ENCODE data around the gene ELAC2.

ELAC2 gene

DNA sequence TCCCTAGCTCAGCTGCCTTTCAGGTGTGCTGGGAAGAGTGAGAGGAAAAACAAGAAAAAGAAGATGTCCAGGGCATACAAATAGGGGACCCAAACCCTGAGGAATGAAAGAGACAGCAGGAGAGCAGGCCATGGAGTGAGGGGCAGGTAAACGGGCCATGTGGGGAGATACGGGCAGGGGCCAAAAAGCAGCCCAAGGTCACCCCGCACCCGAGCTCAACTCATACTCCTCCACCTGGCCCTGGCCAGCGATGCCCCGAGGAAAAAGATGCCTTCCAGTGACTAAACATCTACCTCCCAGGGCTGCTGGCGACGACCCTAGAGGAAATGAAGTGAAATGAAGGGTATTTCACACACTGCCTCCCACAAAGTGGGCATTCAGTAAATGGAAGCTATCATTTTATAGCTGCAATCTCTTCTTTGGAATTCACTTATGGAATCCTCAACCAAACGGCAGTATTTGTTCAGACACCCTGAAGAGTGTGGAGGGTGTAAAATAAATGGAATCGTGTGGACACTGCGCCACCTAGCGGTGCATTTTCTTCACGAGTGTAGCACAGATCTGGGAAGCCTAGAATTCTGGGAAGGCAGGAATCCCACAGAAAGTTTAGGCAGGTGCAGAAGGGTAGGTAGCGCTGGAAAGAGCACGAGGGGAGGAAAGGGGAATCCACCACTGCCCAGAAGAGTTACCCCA is 14.9 kb downstream of the ELAC2 start:
- no peak overlapping the region for H3K27ac ChIP-seq
- H3K9ac ChIP-seq, result no peak overlapping the region
- no peak overlapping the region for H2AFZ ChIP-seq (ENCODE audit: low read depth)
- no peak overlapping the region for H3K4me2 ChIP-seq
- H4K20me1 ChIP-seq (ENCODE audit: insufficient read depth), result no peaks in the 10 kb centered on the region
- TF ChIP-seq, protein P1, sequence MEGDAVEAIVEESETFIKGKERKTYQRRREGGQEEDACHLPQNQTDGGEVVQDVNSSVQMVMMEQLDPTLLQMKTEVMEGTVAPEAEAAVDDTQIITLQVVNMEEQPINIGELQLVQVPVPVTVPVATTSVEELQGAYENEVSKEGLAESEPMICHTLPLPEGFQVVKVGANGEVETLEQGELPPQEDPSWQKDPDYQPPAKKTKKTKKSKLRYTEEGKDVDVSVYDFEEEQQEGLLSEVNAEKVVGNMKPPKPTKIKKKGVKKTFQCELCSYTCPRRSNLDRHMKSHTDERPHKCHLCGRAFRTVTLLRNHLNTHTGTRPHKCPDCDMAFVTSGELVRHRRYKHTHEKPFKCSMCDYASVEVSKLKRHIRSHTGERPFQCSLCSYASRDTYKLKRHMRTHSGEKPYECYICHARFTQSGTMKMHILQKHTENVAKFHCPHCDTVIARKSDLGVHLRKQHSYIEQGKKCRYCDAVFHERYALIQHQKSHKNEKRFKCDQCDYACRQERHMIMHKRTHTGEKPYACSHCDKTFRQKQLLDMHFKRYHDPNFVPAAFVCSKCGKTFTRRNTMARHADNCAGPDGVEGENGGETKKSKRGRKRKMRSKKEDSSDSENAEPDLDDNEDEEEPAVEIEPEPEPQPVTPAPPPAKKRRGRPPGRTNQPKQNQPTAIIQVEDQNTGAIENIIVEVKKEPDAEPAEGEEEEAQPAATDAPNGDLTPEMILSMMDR (conservative IDR thresholded peaks at IDR 0.05; ENCODE audit: low read depth, low read length), result peak; percentile 69
- no peaks in the 10 kb centered on the region for H3K79me2 ChIP-seq (ENCODE audit: insufficient read depth, low read depth)
- no peaks in the 10 kb centered on the region for H3K27me3 ChIP-seq (ENCODE audit: insufficient read depth, low read depth)
- H3K4me1 ChIP-seq (ENCODE audit: low read depth, poor library complexity, severe bottlenecking), result no peaks in the 10 kb centered on the region
- H3K36me3 ChIP-seq (ENCODE audit: insufficient read depth), result no peaks in the 10 kb centered on the region
- no peak overlapping the region for H3K4me3 ChIP-seq (IDR thresholded peaks at IDR 0.05; ENCODE audit: insufficient read depth, low read depth, low read length)

DNA sequence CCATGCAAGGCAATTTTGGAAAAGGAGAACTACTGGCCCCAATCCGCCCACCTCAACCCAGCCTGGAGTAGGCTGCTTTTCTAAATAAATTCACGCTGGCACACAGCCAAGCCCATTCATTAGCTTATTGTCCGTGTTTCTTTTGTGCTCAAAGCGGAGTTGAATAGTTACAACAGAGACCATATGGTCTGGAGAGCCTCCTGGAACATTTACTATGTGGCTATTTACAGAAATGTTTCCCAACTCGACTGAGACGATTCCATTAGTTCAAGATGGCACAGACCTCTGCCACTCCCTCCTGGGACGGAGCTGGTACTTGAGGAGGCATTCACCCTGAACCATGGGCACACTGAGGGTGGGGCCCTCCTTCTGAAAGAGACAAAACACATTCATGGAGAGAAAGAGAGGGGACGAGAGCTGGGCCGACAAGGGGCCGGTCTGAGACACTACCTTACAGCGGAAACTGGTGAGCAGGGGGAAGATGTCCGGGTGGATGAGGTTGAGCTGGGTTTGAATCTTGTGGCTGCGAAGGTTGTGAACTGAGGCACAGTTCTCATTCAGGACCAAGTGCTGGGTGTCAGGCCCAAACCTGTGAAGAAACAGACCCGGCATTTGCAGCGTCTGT is 15.7 kb downstream of the ELAC2 start:
- Histone ChIP-seq H3K4me1 (ENCODE audit: low read depth, poor library complexity, severe bottlenecking) (no peaks in the 10 kb centered on the region), H3K27me3 (ENCODE audit: insufficient read depth, low read depth) (no peaks in the 10 kb centered on the region), H3K36me3 (ENCODE audit: insufficient read depth) (no peaks in the 10 kb centered on the region), H3K27ac (no peak overlapping the region), H3K4me3 (IDR thresholded peaks at IDR 0.05; ENCODE audit: insufficient read depth, low read depth, low read length) (no peak overlapping the region), H3K79me2 (ENCODE audit: insufficient read depth, low read depth) (no peaks in the 10 kb centered on the region), H3K9ac (no peak overlapping the region), H2AFZ (ENCODE audit: low read depth) (no peak overlapping the region), H3K4me2 (no peak overlapping the region), H4K20me1 (ENCODE audit: insufficient read depth) (no peaks in the 10 kb centered on the region)
- TF ChIP-seq, protein P1 (conservative IDR thresholded peaks at IDR 0.05; ENCODE audit: low read depth, low read length), result no peak

DNA sequence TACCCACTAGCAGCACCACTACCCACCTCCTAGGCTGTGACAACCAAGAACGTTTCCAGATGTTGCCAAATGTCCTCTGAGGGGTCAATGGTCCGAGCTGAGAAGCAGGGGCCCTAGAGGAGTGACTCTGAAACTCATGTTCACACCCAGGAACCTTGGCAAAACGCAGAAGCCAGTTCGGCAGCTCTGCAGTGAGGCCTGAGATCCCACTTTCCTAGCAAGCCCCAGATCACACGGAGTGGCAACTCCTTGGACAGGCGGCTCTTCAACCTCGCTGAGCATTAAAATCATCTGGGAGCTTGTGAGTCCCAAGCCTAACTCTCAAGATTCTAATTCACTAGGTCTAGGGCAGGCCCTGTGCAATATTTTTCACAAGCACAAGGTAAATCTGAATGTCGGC is 17.3 kb downstream of the ELAC2 start:
- H3K4me2 ChIP-seq, result no peak overlapping the region
- no peak overlapping the region for H3K4me3 ChIP-seq (IDR thresholded peaks at IDR 0.05; ENCODE audit: insufficient read depth, low read depth, low read length)
- no peak overlapping the region for H3K9ac ChIP-seq
- no peaks in the 10 kb centered on the region for H3K79me2 ChIP-seq (ENCODE audit: insufficient read depth, low read depth)
- H4K20me1 ChIP-seq (ENCODE audit: insufficient read depth), result no peaks in the 10 kb centered on the region
- TF ChIP-seq, protein P1 (conservative IDR thresholded peaks at IDR 0.05; ENCODE audit: low read depth, low read length), result no peak
- H3K27me3 ChIP-seq (ENCODE audit: insufficient read depth, low read depth), result no peaks in the 10 kb centered on the region
- H3K4me1 ChIP-seq (ENCODE audit: low read depth, poor library complexity, severe bottlenecking), result no peaks in the 10 kb centered on the region
- H3K36me3 ChIP-seq (ENCODE audit: insufficient read depth), result no peaks in the 10 kb centered on the region
- no peak overlapping the region for H2AFZ ChIP-seq (ENCODE audit: low read depth)
- H3K27ac ChIP-seq, result no peak overlapping the region

DNA sequence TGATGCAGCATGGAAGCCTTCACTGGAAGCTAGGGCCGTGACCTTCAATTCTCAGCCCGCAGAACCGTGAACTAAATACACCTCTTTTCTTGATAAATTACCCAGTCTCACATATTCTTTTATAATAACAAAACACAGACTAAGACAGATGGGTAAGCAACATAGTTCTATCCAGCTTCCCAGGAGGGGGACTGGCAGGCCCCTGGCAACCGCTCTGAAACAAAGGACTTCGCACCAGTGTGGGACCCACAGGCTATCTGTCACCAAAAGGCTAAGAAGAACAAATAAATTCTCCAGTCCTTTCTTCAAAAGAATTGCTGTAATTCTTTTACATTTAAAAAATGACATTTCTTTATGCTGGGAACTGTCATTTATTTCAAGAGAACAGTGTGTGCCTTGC is 19.0 kb downstream of the ELAC2 start:
- Histone ChIP-seq H3K79me2 (ENCODE audit: insufficient read depth, low read depth) (no peaks in the 10 kb centered on the region), H3K36me3 (ENCODE audit: insufficient read depth) (no peaks in the 10 kb centered on the region), H3K4me2 (no peak overlapping the region), H3K4me1 (ENCODE audit: low read depth, poor library complexity, severe bottlenecking) (no peaks in the 10 kb centered on the region), H3K27ac (no peak overlapping the region), H3K9ac (no peak overlapping the region), H3K27me3 (ENCODE audit: insufficient read depth, low read depth) (no peaks in the 10 kb centered on the region), H3K4me3 (IDR thresholded peaks at IDR 0.05; ENCODE audit: insufficient read depth, low read depth, low read length) (no peak overlapping the region), H2AFZ (ENCODE audit: low read depth) (no peak overlapping the region), H4K20me1 (ENCODE audit: insufficient read depth) (no peaks in the 10 kb centered on the region)
- TF ChIP-seq, protein P1 (conservative IDR thresholded peaks at IDR 0.05; ENCODE audit: low read depth, low read length), result no peak

All from KMS-11 (cell line).